ENCODE measurements around the gene NFATC2. TPM values are rescaled to one million over a fixed set of nuclear protein-coding genes. Genes with fewer than 3 reads are reported as not detected.

The NFATC2 gene
- total RNA-seq, 3 donors from 2014 or later: 5.9 to 11.9 (median 10.2) TPM

GRCh38 chr20:51514836-51515235, 27.7 kb downstream of the NFATC2 start:
- TF ChIP-seq POLR2A (IDR thresholded peaks at IDR 0.05) (no peak), POLR2AphosphoS5 (IDR thresholded peaks at IDR 0.05) (no peak), CTCF (IDR thresholded peaks at IDR 0.05) (no peak)
- H3K4me3 ChIP-seq: no peak overlapping the region

GRCh38 chr20:51514249-51514648, 28.3 kb downstream of the NFATC2 start:
- no peaks in the 10 kb centered on the region for H3K27me3 ChIP-seq
- DNase-seq (ENCODE audit: low spot score in 2 of 2): no peak
- TF ChIP-seq CTCF (IDR thresholded peaks at IDR 0.05) (no peak), POLR2A (IDR thresholded peaks at IDR 0.05) (no peak), POLR2AphosphoS5 (IDR thresholded peaks at IDR 0.05) (no peak)
- no peaks in the 10 kb centered on the region for H3K36me3 ChIP-seq
- no peaks in the 10 kb centered on the region for H3K9me3 ChIP-seq
- intact Hi-C loops (cut with DNase I; ENCODE audit: low total_unique reads): no loop called here
- no peak overlapping the region for H3K27ac ChIP-seq
- no peaks in the 10 kb centered on the region for H3K4me1 ChIP-seq
- H3K4me3 ChIP-seq: no peak overlapping the region

More at GRCh38 chr20:51514836-51515235, 27.7 kb downstream of the NFATC2 start:
- H3K4me1 ChIP-seq: no peaks in the 10 kb centered on the region
- no peak for DNase-seq (ENCODE audit: low spot score in 2 of 2)
- intact Hi-C loops (cut with DNase I; ENCODE audit: low total_unique reads): no loop called here
- H3K27me3 ChIP-seq: no peaks in the 10 kb centered on the region
- H3K36me3 ChIP-seq: no peaks in the 10 kb centered on the region
- H3K27ac ChIP-seq: no peak overlapping the region
- H3K9me3 ChIP-seq: no peaks in the 10 kb centered on the region

GRCh38 chr20:51513545-51513944, 29.0 kb downstream of the NFATC2 start:
- intact Hi-C loops (cut with DNase I; ENCODE audit: low total_unique reads): no loop called here
- no peak for TF ChIP-seq POLR2AphosphoS5 (IDR thresholded peaks at IDR 0.05)
- no peak for TF ChIP-seq CTCF (IDR thresholded peaks at IDR 0.05)
- TF ChIP-seq POLR2A (IDR thresholded peaks at IDR 0.05): no peak
- no peaks in the 10 kb centered on the region for H3K27me3 ChIP-seq
- no peaks in the 10 kb centered on the region for H3K36me3 ChIP-seq
- H3K27ac ChIP-seq: no peak overlapping the region
- H3K4me3 ChIP-seq: no peak overlapping the region
- no peak for DNase-seq (ENCODE audit: low spot score in 2 of 2)
- no peaks in the 10 kb centered on the region for H3K4me1 ChIP-seq
- no peaks in the 10 kb centered on the region for H3K9me3 ChIP-seq

GRCh38 chr20:51512645-51513044, 29.9 kb downstream of the NFATC2 start:
- TF ChIP-seq POLR2A (IDR thresholded peaks at IDR 0.05) (no peak), POLR2AphosphoS5 (IDR thresholded peaks at IDR 0.05) (no peak), CTCF (IDR thresholded peaks at IDR 0.05) (no peak)
- no peak overlapping the region for H3K27ac ChIP-seq
- no peaks in the 10 kb centered on the region for H3K27me3 ChIP-seq
- H3K4me1 ChIP-seq: no peaks in the 10 kb centered on the region
- no peak for DNase-seq (ENCODE audit: low spot score in 2 of 2)
- no peak overlapping the region for H3K4me3 ChIP-seq
- no peaks in the 10 kb centered on the region for H3K9me3 ChIP-seq
- H3K36me3 ChIP-seq: no peaks in the 10 kb centered on the region
- intact Hi-C loops (cut with DNase I; ENCODE audit: low total_unique reads): no loop called here

GRCh38 chr20:51511861-51512619, 30.5 kb downstream of the NFATC2 start:
- intact Hi-C loops (cut with DNase I; ENCODE audit: low total_unique reads): no loop called here
- no peak overlapping the region for H3K27ac ChIP-seq
- DNase-seq (ENCODE audit: low spot score in 2 of 2): no peak
- H3K27me3 ChIP-seq: no peaks in the 10 kb centered on the region
- H3K4me1 ChIP-seq: no peaks in the 10 kb centered on the region
- TF ChIP-seq POLR2A (IDR thresholded peaks at IDR 0.05) (no peak), CTCF (IDR thresholded peaks at IDR 0.05) (no peak), POLR2AphosphoS5 (IDR thresholded peaks at IDR 0.05) (no peak)
- H3K36me3 ChIP-seq: no peaks in the 10 kb centered on the region
- no peak overlapping the region for H3K4me3 ChIP-seq
- no peaks in the 10 kb centered on the region for H3K9me3 ChIP-seq

All from breast epithelium (tissue), 4 donors.